BLaER1 treated with 17β-estradiol and CSF1 and Interleukin-3, amounts not matched to agents 10 nM and 100 nM (cell line): ENCODE data around the gene SPACA7.

Experiments
- H3K27ac ChIP-seq, 11 experiments: shearing (Covaris generic); formaldehyde crosslinking; 2 replicates each; pipeline ENCODE4 v1.8.1; 2022
- H3K27me3 ChIP-seq, 11 experiments: shearing (Covaris generic); formaldehyde crosslinking; 2 replicates each; pipeline ENCODE4 v1.8.1; 2022
- H3K36me3 ChIP-seq, 11 experiments: shearing (Covaris generic); formaldehyde crosslinking; 2 replicates each; pipeline ENCODE4 v1.8.1; 2022
- H3K4me1 ChIP-seq, 10 experiments: shearing (Covaris generic); formaldehyde crosslinking; 2 replicates each; pipeline ENCODE4 v1.8.1; 2022
- H3K4me2 ChIP-seq, 11 experiments: shearing (Covaris generic); formaldehyde crosslinking; 2 replicates each; pipeline ENCODE4 v1.8.1; 2022
- H3K4me3 ChIP-seq, 10 experiments: shearing (Covaris generic); formaldehyde crosslinking; 2 replicates each; pipeline ENCODE4 v1.8.1; 2022
- H3K9ac ChIP-seq, 11 experiments: shearing (Covaris generic); formaldehyde crosslinking; 2 replicates each; pipeline ENCODE4 v1.8.1; 2022
- H3K9me3 ChIP-seq, 11 experiments: shearing (Covaris generic); formaldehyde crosslinking; replicated peaks in 1 of 11; 2 replicates each; pipeline ENCODE4 v1.8.1; 2022
- H4K20me1 ChIP-seq, 11 experiments: shearing (Covaris generic); formaldehyde crosslinking; 2 replicates each; pipeline ENCODE4 v1.8.1; 2022
- Cebpa-rat ChIP-seq, 11 experiments: shearing (Covaris generic); IDR thresholded peaks; 2 replicates each; pipeline ENCODE4 v1.8.1; 2022

The SPACA7 gene

DNA sequence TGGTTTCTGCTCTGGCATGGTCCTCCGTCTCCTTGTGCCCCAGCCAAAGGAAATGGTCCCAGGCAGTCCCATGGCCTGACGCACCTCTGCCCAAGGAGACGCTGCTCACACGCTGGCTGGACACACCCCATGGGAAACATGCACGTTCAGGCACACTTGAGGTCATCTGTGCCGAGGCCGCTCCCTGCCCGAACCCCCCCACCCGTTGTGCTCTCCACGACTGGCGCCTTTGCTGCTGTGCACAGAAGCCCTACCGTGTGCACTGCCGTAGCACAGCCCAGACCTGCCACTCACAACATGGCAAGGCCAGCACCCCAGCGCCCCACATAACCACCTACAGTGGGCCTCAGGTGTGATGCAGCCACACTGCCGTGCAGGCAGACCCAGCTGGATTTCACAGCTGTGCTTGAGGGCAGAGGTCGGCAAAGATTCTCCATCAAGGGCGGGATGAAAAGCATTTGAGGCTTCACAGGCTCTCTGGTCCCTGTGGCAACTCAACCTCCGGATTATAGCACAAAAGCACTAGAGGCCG, 65.7 kb downstream of the SPACA7 start:
- no peak overlapping the region for H3K4me2 ChIP-seq
- no peak for TF ChIP-seq Cebpa-rat (IDR thresholded peaks at IDR 0.05)
- H3K9me3 ChIP-seq: peaks cover 5 to 17% (median 8%) of the 10 kb centered on the region in 11 experiments; a peak in 18 of 22 replicates
- H3K9ac ChIP-seq: no peak overlapping the region
- no peak overlapping the region for H3K27ac ChIP-seq
- no peak overlapping the region for H3K4me3 ChIP-seq
- H4K20me1 ChIP-seq: no peaks in the 10 kb centered on the region; a peak in 1 of 22 replicates
- no peaks in the 10 kb centered on the region for H3K4me1 ChIP-seq
- H3K27me3 ChIP-seq: no peaks in the 10 kb centered on the region
- H3K36me3 ChIP-seq: no peaks in the 10 kb centered on the region

DNA sequence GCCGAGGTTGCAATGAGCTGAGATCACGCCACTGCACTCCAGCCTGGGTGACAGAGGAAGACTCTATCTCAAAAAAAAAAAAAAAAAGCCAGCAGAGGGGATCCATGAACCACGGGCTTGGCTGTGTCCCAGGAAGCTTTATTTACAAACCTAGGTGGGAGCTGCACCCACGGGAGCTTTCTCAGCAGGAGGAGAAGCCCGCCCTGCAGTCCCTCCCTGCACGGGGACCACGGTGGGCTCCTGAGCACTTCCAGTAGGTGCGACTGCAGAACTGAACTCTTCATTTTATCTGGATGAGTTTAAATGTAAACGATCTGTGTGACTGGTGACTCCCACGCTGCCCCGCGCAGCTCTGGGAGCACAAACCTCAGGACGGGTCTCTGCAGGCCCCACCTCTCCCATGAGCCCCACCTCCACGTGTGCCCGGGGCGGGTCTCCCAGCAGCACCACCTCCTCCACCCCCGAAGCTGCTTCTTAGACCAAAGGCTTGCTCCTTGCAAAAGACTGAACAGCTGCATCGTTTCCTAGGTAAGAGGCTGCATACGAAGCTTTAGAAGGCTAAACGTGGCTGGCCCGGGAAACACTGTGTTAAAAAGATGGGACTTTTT, 66.4 kb downstream of the SPACA7 start:
- Histone ChIP-seq H3K4me1 (no peaks in the 10 kb centered on the region), H3K27me3 (no peaks in the 10 kb centered on the region), H3K27ac (no peak overlapping the region), H3K9me3 (peaks cover 5 to 17% (median 8%) of the 10 kb centered on the region in 11 experiments; a peak in 18 of 22 replicates), H3K4me3 (no peak overlapping the region), H3K4me2 (no peak overlapping the region), H4K20me1 (peaks cover 0 to 1% (median 0%) of the 10 kb centered on the region in 11 experiments; a peak in 1 of 22 replicates), H3K9ac (no peak overlapping the region), H3K36me3 (no peaks in the 10 kb centered on the region)
- TF ChIP-seq Cebpa-rat (IDR thresholded peaks at IDR 0.05): no peak

DNA sequence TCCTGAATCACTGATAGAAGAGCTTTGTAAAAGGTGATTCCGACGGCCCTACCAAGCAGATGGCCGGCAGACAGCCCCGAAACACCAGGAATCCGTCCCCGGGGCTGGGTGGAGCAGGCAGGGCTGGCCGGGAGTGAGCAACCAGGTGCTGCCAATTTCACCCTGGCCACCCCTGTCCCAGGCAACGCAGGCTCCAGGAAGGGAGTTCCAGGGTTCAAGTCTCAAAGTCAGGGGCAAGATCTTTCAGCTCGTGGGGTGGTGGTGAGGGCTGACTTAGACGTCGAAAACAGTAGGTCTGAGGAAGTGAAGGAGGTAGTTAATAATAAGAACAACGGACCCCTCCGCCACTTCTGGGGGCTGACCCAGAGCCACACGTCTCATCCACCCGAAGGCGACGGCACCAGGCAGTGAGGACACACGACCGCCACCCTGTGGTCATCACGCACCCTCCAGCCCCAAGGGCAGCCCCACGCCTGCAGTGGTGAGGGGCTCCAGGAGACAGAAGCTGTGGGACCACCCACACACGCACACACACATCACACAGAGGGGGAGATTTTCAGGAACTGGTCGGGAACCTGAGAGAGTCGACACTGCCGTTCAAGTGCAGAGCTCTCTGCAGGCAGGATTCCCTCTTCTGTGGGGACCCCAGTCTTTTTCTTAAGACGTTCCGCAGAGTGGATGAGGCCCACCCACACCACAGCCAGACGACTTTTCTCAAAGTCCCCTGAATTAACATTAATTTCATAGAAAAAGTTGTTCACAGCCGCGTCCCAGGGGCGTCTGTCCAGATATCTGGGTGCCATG, 67.2 kb downstream of the SPACA7 start:
- Histone ChIP-seq H3K4me2 (no peak overlapping the region), H3K9ac (no peak overlapping the region), H4K20me1 (peaks cover 0 to 4% (median 0%) of the 10 kb centered on the region in 11 experiments; a peak in 1 of 22 replicates)

DNA sequence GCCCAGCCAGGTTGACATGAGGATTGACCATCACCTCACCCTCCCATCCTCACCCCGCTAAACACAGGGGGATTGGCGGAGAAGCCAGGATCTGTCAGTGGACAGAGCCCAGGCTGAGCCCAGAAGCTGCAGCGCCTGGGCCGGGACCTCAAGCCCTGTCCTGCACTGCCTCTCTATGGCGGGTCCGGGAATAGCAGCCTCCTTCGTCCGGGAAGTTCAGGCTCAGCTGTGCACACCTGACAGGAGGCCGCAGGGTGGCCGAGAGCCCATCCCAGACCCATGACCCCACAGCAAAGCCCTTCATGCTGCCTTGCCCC, 67.8 kb downstream of the SPACA7 start:
- Histone ChIP-seq H3K4me3 (no peak overlapping the region), H3K4me2 (no peak overlapping the region), H3K27me3 (no peaks in the 10 kb centered on the region), H3K27ac (no peak overlapping the region), H3K9me3 (peaks cover 0 to 4% (median 0%) of the 10 kb centered on the region in 11 experiments; a peak in 2 of 22 replicates), H3K36me3 (no peaks in the 10 kb centered on the region), H3K9ac (no peak overlapping the region), H3K4me1 (no peaks in the 10 kb centered on the region), H4K20me1 (peaks cover 0 to 4% (median 0%) of the 10 kb centered on the region in 11 experiments; a peak in 1 of 22 replicates)
- TF ChIP-seq Cebpa-rat (IDR thresholded peaks at IDR 0.05): no peak

More for the DNA sequence above, 67.2 kb downstream of the SPACA7 start:
- Histone ChIP-seq H3K36me3 (no peaks in the 10 kb centered on the region), H3K27ac (no peak overlapping the region), H3K4me1 (no peaks in the 10 kb centered on the region), H3K27me3 (no peaks in the 10 kb centered on the region), H3K9me3 (peaks cover 0 to 9% (median under 1%) of the 10 kb centered on the region in 11 experiments; a peak in 11 of 22 replicates), H3K4me3 (no peak overlapping the region)
- no peak for TF ChIP-seq Cebpa-rat (IDR thresholded peaks at IDR 0.05)

DNA sequence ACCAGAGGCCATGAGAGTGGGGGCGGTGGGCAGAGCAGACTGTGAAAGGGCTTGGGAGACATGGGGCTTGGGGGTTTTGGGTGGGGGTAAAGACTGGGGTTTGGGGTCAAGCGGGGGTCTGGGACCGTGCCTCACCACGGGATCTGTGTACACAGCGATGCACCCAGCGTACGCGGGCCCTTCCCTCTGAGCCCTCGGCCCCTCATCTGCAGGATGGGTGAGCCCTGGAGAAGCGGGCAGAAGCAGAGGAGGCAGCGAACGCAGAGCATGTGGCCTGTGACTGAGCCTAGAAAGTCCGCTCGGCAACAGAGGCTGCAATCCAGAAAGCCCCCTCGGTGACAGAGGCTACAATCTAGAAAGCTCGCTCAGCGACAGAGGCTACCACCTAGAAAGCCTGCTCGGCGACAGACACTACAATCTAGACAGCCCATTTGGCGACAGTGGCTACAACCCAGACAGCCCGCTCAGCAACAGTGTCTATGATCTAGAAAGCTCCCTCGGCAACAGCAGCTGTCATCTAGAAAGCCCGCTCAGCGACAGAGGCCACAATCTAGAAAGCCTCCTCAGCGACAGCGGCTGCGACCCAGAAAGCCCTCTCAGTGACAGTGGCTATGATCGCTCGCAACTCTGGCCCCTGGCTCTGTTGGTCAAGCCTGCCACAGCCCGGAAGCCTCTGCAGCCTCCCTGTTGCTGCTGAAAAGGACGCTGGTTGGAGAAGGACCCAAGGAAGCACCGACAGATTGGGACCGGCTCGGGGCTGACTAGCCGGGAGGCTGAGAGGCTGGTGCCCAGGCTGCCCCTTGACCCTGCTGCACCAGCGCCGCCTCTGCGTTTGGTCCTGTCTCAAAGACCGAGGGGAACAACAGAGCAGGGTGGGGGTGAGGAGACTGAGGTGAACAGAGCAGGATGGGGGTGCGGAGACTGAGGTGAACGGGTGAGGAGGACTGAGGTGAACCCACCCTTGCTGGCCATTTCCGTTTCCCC, 68.6 kb downstream of the SPACA7 start:
- no peak for TF ChIP-seq Cebpa-rat (IDR thresholded peaks at IDR 0.05)
- Histone ChIP-seq H3K9ac (no peak overlapping the region), H3K27me3 (no peaks in the 10 kb centered on the region)

DNA sequence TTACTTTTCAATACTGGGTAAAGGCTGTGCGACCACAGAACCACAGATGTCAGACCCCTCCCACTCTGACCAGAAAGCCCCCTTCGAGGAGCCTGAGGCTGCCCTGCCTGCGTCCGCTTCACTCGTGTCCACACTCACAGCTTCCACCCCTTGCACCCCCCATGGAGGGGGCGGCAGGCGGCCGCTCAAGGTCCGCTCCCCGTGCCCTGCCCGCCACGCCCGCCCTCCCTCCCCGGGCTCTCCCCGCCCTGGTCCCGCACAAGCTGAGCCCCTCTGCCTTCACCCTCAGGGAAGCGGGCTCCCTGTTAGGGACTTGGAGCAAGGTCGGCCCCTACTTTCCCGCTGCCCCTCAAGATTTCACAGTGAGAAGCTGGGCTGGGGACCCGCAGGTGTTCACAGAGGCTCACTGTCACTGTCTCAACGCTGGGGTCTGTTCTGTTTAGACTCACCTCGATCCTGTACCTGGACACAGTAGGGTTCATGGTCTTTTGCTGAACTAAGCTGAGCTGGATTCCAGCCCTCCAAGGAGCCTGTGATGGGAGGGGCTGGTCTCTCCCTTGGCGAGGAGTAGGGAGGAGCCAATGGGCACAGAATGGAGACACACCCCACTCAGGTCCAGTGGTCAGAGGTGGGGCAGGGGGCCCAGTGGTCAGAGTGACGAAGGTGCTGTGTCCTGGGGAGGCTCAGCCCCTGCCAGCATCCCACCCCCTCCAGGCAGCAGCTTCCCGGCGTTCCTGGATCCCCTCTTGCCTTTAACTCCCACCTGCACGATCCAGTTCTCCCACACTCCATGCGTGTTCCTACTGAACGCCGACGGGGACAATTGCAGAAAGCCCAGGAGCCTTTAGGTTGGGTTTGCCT, 69.5 kb downstream of the SPACA7 start:
- TF ChIP-seq Cebpa-rat (IDR thresholded peaks at IDR 0.05): no peak
- H4K20me1 ChIP-seq: peaks cover 0 to 4% (median 0%) of the 10 kb centered on the region in 11 experiments; a peak in 1 of 22 replicates

More for the DNA sequence above, 68.6 kb downstream of the SPACA7 start:
- no peaks in the 10 kb centered on the region for H3K36me3 ChIP-seq
- no peaks in the 10 kb centered on the region for H3K4me1 ChIP-seq
- H3K9me3 ChIP-seq: no peaks in the 10 kb centered on the region
- H3K27ac ChIP-seq: no peak overlapping the region
- no peak overlapping the region for H3K4me2 ChIP-seq
- no peak overlapping the region for H3K4me3 ChIP-seq
- H4K20me1 ChIP-seq: peaks cover 0 to 4% (median 0%) of the 10 kb centered on the region in 11 experiments; a peak in 1 of 22 replicates

DNA sequence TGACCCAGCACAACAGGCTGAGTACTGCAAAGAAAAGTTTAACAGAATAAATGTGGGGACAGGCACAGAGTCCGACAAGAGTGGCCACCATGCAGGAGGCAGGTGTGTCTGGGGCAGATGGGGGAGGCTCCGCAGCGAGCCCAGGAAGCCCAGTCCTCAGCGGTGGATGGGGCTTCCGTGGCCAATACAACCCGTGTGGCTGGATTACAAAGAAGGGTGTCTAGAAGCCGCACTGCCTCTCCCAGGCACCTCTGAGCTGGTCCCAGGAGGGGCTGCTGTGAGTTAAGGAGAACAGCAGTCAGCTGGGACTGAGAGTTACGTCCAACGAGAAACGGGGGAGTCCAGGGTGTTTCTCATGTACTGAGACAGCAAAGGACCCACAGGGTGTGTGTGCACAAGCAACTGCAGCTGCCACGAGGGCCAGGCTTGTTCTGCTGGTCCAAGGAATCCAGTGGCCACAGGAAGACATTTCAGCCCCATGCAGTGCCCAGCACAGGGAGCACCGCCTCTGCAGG, 70.2 kb downstream of the SPACA7 start:
- no peak overlapping the region for H3K4me2 ChIP-seq
- peaks cover 0 to 4% (median 0%) of the 10 kb centered on the region in 11 experiments; a peak in 1 of 22 replicates for H4K20me1 ChIP-seq
- H3K4me1 ChIP-seq: no peaks in the 10 kb centered on the region; a peak in 2 of 20 replicates
- H3K9me3 ChIP-seq: no peaks in the 10 kb centered on the region
- H3K27ac ChIP-seq: no peak overlapping the region
- H3K27me3 ChIP-seq: no peaks in the 10 kb centered on the region
- H3K9ac ChIP-seq: no peak overlapping the region
- no peaks in the 10 kb centered on the region for H3K36me3 ChIP-seq
- no peak overlapping the region for H3K4me3 ChIP-seq
- TF ChIP-seq Cebpa-rat (IDR thresholded peaks at IDR 0.05): no peak

More for the DNA sequence above, 69.5 kb downstream of the SPACA7 start:
- no peak overlapping the region for H3K27ac ChIP-seq
- H3K36me3 ChIP-seq: no peaks in the 10 kb centered on the region
- H3K27me3 ChIP-seq: no peaks in the 10 kb centered on the region
- no peak overlapping the region for H3K4me3 ChIP-seq
- H3K4me2 ChIP-seq: no peak overlapping the region
- no peak overlapping the region for H3K9ac ChIP-seq
- no peaks in the 10 kb centered on the region for H3K9me3 ChIP-seq
- no peaks in the 10 kb centered on the region; a peak in 2 of 20 replicates for H3K4me1 ChIP-seq

DNA sequence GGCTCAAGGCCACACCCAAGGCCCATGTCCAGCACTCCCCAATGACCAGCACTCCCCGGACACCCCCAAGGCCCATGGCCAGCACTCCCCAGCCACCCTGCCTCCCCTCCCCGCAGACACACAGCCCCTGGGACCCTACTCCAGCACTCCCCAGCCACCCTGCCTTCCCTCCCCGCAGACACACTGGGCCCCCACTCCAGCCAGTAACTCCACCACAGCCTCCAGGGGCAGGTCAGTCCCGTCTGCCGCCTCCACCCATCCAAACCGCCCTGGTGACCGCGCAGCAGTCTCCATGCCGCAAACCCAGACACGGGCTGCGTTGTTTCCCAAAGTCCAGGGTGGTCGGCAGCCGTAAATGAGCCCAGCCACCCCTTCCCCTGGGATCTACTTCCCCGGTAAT, 70.7 kb downstream of the SPACA7 start:
- Histone ChIP-seq H3K4me2 (no peak overlapping the region), H3K4me1 (no peaks in the 10 kb centered on the region; a peak in 2 of 20 replicates), H3K36me3 (no peaks in the 10 kb centered on the region), H3K27ac (no peak overlapping the region), H3K9ac (no peak overlapping the region), H3K4me3 (no peak overlapping the region), H3K27me3 (no peaks in the 10 kb centered on the region), H4K20me1 (peaks cover 0 to 4% (median 0%) of the 10 kb centered on the region in 11 experiments; a peak in 1 of 22 replicates), H3K9me3 (no peaks in the 10 kb centered on the region)
- no peak for TF ChIP-seq Cebpa-rat (IDR thresholded peaks at IDR 0.05)
